ENCODE results near the gene ANAPC2. TPM values are rescaled to one million over a fixed set of nuclear protein-coding genes. Genes with fewer than 3 reads are reported as not detected.
"Not testable (repeated sequence)": the region's sequence is repeated elsewhere in the genome, so short reads cannot be mapped to it uniquely, and the experiment has no call there.

Gene ANAPC2
- total and polyA plus RNA-seq, 4 experiments from 2014 or later = 3.2 to 125 (median 60.8) TPM

- Mint-ChIP-seq H3K27ac (peak overlapping the region in 2 of 7 donors; percentile 38 to 75), H3K36me3 (no peaks in the 10 kb centered on the region), H3K4me1 (peaks cover 3 to 5% (median 5%) of the 10 kb centered on the region in 4 donors), H3K27me3 (peaks cover 37 to 43% of the 10 kb centered on the region in 2 donors), H3K9me3 (peaks cover 0 to 5% (median under 1%) of the 10 kb centered on the region in 8 donors), H3K4me3 (no peak overlapping the region)
- H3K27me3 ChIP-seq (ENCODE audit: insufficient read depth, low read length) = peaks cover 34% of the 10 kb centered on the region
- intact Hi-C loops (cut with micrococcal nuclease) = no loop called here
- no peaks in the 10 kb centered on the region for H3K4me1 ChIP-seq (ENCODE audit: insufficient read depth, low read length)
- H3K9me3 ChIP-seq (ENCODE audit: control insufficient read depth in 1 of 2, low read length in 2 of 2) = no peaks in the 10 kb centered on the region
- POLR2A ChIA-PET (ENCODE audit: partially characterized antibody) = interaction anchor here (1.0 kb wide), 1 partner anchor 11 kb away, joined by 5 read pairs; no protein-coding TSS in a partner anchor
- H3K27ac ChIP-seq (ENCODE audit: low read depth, low read length) = no peak overlapping the region
- H3K36me3 ChIP-seq (ENCODE audit: insufficient read depth, low read length) = no peaks in the 10 kb centered on the region
- no peak for DNase-seq
- no peak overlapping the region for H3K4me3 ChIP-seq (ENCODE audit: low read length in 2 of 2)
- CTCF ChIA-PET (ENCODE audit: partially characterized antibody) = interaction anchor here (1.0 kb wide), 1 partner anchor 9 kb away, joined by 3 read pairs; no protein-coding TSS in a partner anchor
These were observed 50.2 kb downstream of the ANAPC2 start for GRCh38 chr9:137138058-137138721.

GRCh38 chr9:137136881-137137607, 51.3 kb downstream of the ANAPC2 start:
- no peak overlapping the region for H3K4me3 Mint-ChIP-seq
- Histone ChIP-seq H3K27me3 (ENCODE audit: insufficient read depth, low read length) (peaks cover 34% of the 10 kb centered on the region), H3K36me3 (ENCODE audit: insufficient read depth, low read length) (no peaks in the 10 kb centered on the region), H3K9me3 (ENCODE audit: control insufficient read depth in 1 of 2, low read length in 2 of 2) (no peaks in the 10 kb centered on the region), H3K4me3 (ENCODE audit: low read length in 2 of 2) (no peak overlapping the region), H3K4me1 (ENCODE audit: insufficient read depth, low read length) (no peaks in the 10 kb centered on the region), H3K27ac (ENCODE audit: low read depth, low read length) (no peak overlapping the region)
- DNase-seq = no peak
- H3K36me3 Mint-ChIP-seq = no peaks in the 10 kb centered on the region
- H3K27me3 Mint-ChIP-seq = peaks cover 33 to 40% of the 10 kb centered on the region in 2 donors
- ChIA-PET CTCF (ENCODE audit: partially characterized antibody) (no interaction called here), POLR2A (ENCODE audit: partially characterized antibody) (no interaction called here)
- peaks cover 0 to 5% (median under 1%) of the 10 kb centered on the region in 8 donors for H3K9me3 Mint-ChIP-seq
- no peak overlapping the region for H3K27ac Mint-ChIP-seq
- intact Hi-C loops (cut with micrococcal nuclease) = no loop called here
- H3K4me1 Mint-ChIP-seq = peaks cover 2 to 5% (median 5%) of the 10 kb centered on the region in 4 donors

GRCh38 chr9:137136261-137136880, 52.0 kb downstream of the ANAPC2 start:
- no peak overlapping the region for H3K27ac ChIP-seq (ENCODE audit: low read depth, low read length)
- H3K4me1 ChIP-seq (ENCODE audit: insufficient read depth, low read length) = no peaks in the 10 kb centered on the region
- peaks cover 34% of the 10 kb centered on the region for H3K27me3 ChIP-seq (ENCODE audit: insufficient read depth, low read length)
- H3K36me3 ChIP-seq (ENCODE audit: insufficient read depth, low read length) = no peaks in the 10 kb centered on the region
- Mint-ChIP-seq H3K4me3 (no peak overlapping the region), H3K27ac (peak overlapping the region in 1 of 7 donors; percentile 38), H3K4me1 (peaks cover 2 to 5% (median 5%) of the 10 kb centered on the region in 4 donors), H3K9me3 (peaks cover 0 to 5% (median under 1%) of the 10 kb centered on the region in 8 donors), H3K36me3 (no peaks in the 10 kb centered on the region), H3K27me3 (peaks cover 30 to 34% of the 10 kb centered on the region in 2 donors)
- H3K9me3 ChIP-seq (ENCODE audit: control insufficient read depth in 1 of 2, low read length in 2 of 2) = no peaks in the 10 kb centered on the region
- H3K4me3 ChIP-seq (ENCODE audit: low read length in 2 of 2) = no peak overlapping the region
- no peak for DNase-seq
- CTCF ChIA-PET (ENCODE audit: partially characterized antibody) = no interaction called here
- POLR2A ChIA-PET (ENCODE audit: partially characterized antibody) = no interaction called here
- intact Hi-C loops (cut with micrococcal nuclease) = no loop called here

GRCh38 chr9:137135154-137135553, 53.2 kb downstream of the ANAPC2 start:
- H3K36me3 Mint-ChIP-seq; POLR2A ChIA-PET (ENCODE audit: partially characterized antibody); H3K36me3 ChIP-seq (ENCODE audit: insufficient read depth, low read length); H3K4me1 ChIP-seq (ENCODE audit: insufficient read depth, low read length); H3K4me1 Mint-ChIP-seq; H3K4me3 Mint-ChIP-seq; H3K27ac Mint-ChIP-seq; intact Hi-C loops (cut with micrococcal nuclease); H3K4me3 ChIP-seq (ENCODE audit: low read length in 2 of 2); DNase-seq; H3K27ac ChIP-seq (ENCODE audit: low read depth, low read length); H3K9me3 ChIP-seq (ENCODE audit: control insufficient read depth in 1 of 2, low read length in 2 of 2): not testable (repeated sequence)
- peaks cover 21% of the 10 kb centered on the region for H3K27me3 ChIP-seq (ENCODE audit: insufficient read depth, low read length)
- Mint-ChIP-seq H3K9me3 (peaks cover 0 to 12% (median 3%) of the 10 kb centered on the region in 8 donors), H3K27me3 (peaks cover 21 to 28% of the 10 kb centered on the region in 2 donors)
- CTCF ChIA-PET (ENCODE audit: partially characterized antibody) = interaction anchor here (0.7 to 0.8 kb wide), 2 partner anchors 89 to 110 kb away, joined by 3 read pairs; partner anchors contain the start of gene NPDC1

GRCh38 chr9:137134191-137134590, 54.2 kb downstream of the ANAPC2 start:
- ChIA-PET CTCF (ENCODE audit: partially characterized antibody) (no interaction called here), POLR2A (ENCODE audit: partially characterized antibody) (no interaction called here)
- H3K27ac ChIP-seq (ENCODE audit: low read depth, low read length) = no peak overlapping the region
- peaks cover 13% of the 10 kb centered on the region for H3K27me3 ChIP-seq (ENCODE audit: insufficient read depth, low read length)
- H3K9me3 ChIP-seq (ENCODE audit: control insufficient read depth in 1 of 2, low read length in 2 of 2) = no peaks in the 10 kb centered on the region
- H3K36me3 ChIP-seq (ENCODE audit: insufficient read depth, low read length) = no peaks in the 10 kb centered on the region
- Mint-ChIP-seq H3K36me3 (peaks cover 0 to 2% of the 10 kb centered on the region in 2 donors), H3K9me3 (peaks cover 0 to 15% (median 3%) of the 10 kb centered on the region in 8 donors), H3K27ac (peak overlapping the region in 1 of 7 donors; percentile 65), H3K4me3 (no peak overlapping the region), H3K4me1 (peaks cover 0 to 9% (median 3%) of the 10 kb centered on the region in 4 donors), H3K27me3 (peaks cover 15 to 23% of the 10 kb centered on the region in 2 donors)
- intact Hi-C loops (cut with micrococcal nuclease) = no loop called here
- no peak overlapping the region for H3K4me3 ChIP-seq (ENCODE audit: low read length in 2 of 2)
- H3K4me1 ChIP-seq (ENCODE audit: insufficient read depth, low read length) = peaks cover 5% of the 10 kb centered on the region
- DNase-seq = no peak

GRCh38 chr9:137130176-137130755, 58.1 kb downstream of the ANAPC2 start:
- Histone ChIP-seq H3K27ac (ENCODE audit: low read depth, low read length) (peak overlapping the region; percentile 80), H3K9me3 (ENCODE audit: control insufficient read depth in 1 of 2, low read length in 2 of 2) (no peaks in the 10 kb centered on the region), H3K27me3 (ENCODE audit: insufficient read depth, low read length) (no peaks in the 10 kb centered on the region), H3K4me3 (ENCODE audit: low read length in 2 of 2) (peak overlapping the region; percentile 29 to 84), H3K4me1 (ENCODE audit: insufficient read depth, low read length) (peaks cover 31% of the 10 kb centered on the region), H3K36me3 (ENCODE audit: insufficient read depth, low read length) (no peaks in the 10 kb centered on the region)
- Mint-ChIP-seq H3K9me3 (peaks cover 0 to 10% (median 3%) of the 10 kb centered on the region in 8 donors), H3K27me3 (peaks cover 2 to 4% of the 10 kb centered on the region in 2 donors), H3K27ac (peak overlapping the region in 5 of 7 donors; percentile 32 to 90 (median 55)), H3K4me3 (peak overlapping the region; percentile 71 to 84 (median 81)), H3K4me1 (peaks cover 23 to 35% (median 30%) of the 10 kb centered on the region in 4 donors), H3K36me3 (peaks cover 0 to 6% of the 10 kb centered on the region in 2 donors)
- intact Hi-C loops (cut with micrococcal nuclease) = no loop called here
- POLR2A ChIA-PET (ENCODE audit: partially characterized antibody) = interaction anchor here (1.0 to 3.3 kb wide), 23 partner anchors 12 to 329 kb away, joined by 3 to 37 read pairs (median 5); partner anchors contain the start of genes ANAPC2, DPP7, MAN1B1 and NDOR1
- CTCF ChIA-PET (ENCODE audit: partially characterized antibody) = interaction anchor here (1.0 to 2.8 kb wide), 10 partner anchors 7 to 112 kb away, joined by 3 to 9 read pairs (median 4); partner anchors contain the start of genes MAN1B1 and RNF224
- DNase-seq = no peak
